OCI-LY7 (cell line): ENCODE data around the gene ZCCHC2. TPM values are rescaled to one million over a fixed set of nuclear protein-coding genes. Genes with fewer than 3 reads are reported as not detected.

Experiments
- BruUV-seq: library from RNA; stranded (reverse); fragments of 400-500 nt; replicated peaks from 2 replicates; lab custom pipeline; 2021; lab: Mats Ljungman, UMichigan
- CTCF ChIA-PET: fragments of 300-600 bp; sonication (Branson Sonifier 250); formaldehyde crosslinking; loops from one replicate; lab custom pipeline; 2022; ENCODE audit warnings: antibody characterized with exemption; ENCODE audit not compliant: unreplicated experiment; lab: Charles Lee
- POLR2A ChIA-PET: fragments of 300-600 bp; sonication (Branson Sonifier 250); formaldehyde crosslinking; loops from one replicate; lab custom pipeline; 2022; ENCODE audit warnings: antibody characterized with exemption; lab: Charles Lee
- DNase-seq: peaks from one replicate; pipeline ENCODE4 v3.0.0-alpha.2; 2015; ENCODE audit warnings: low spot score
- H2AFZ ChIP-seq: fragments of 200-600 bp; sonication (generic), shearing (Covaris generic); 2 replicates; pipeline ENCODE4 v1.6.1; 2014; ENCODE audit warnings: mild to moderate bottlenecking, antibody characterized with exemption, low read length, moderate library complexity
- H3K27ac ChIP-seq: fragments of 200-600 bp; sonication (generic); 2 replicates; pipeline ENCODE4 v1.5.1; 2014; ENCODE audit warnings: mixed run types, low read depth, mild to moderate bottlenecking, moderate library complexity, low read length, inconsistent platforms; ENCODE audit not compliant: poor library complexity, severe bottlenecking
- H3K36me3 ChIP-seq: fragments of 200-600 bp; sonication (generic); 2 replicates; pipeline ENCODE4 v1.6.1; 2014; ENCODE audit warnings: mild to moderate bottlenecking, antibody characterized with exemption, low read length, moderate library complexity, mixed read lengths; ENCODE audit not compliant: insufficient read depth
- H3K4me1 ChIP-seq: fragments of 200-600 bp; sonication (generic); 2 replicates; pipeline ENCODE4 v1.5.1; 2014; ENCODE audit warnings: mild to moderate bottlenecking, low read length; ENCODE audit not compliant: insufficient read depth, poor library complexity, severe bottlenecking
- H3K4me2 ChIP-seq: fragments of 200-600 bp; sonication (generic); 2 replicates; pipeline ENCODE4 v1.6.1; 2014; ENCODE audit warnings: mild to moderate bottlenecking, low read length
- H3K4me3 ChIP-seq: fragments of 200-600 bp; sonication (generic); 2 replicates; pipeline ENCODE4 v1.5.1; 2014; ENCODE audit warnings: mild to moderate bottlenecking, low read depth, low read length; ENCODE audit not compliant: poor library complexity, severe bottlenecking
- H3K79me2 ChIP-seq: fragments of 200-600 bp; sonication (generic); 2 replicates; pipeline ENCODE4 v1.6.1; 2016; ENCODE audit warnings: low read depth, mild to moderate bottlenecking, low read length, moderate library complexity, mixed read lengths; ENCODE audit not compliant: insufficient read depth
- H3K9me2 ChIP-seq: fragments of 200-600 bp; sonication (generic); 2 replicates; pipeline ENCODE4 v1.6.1; 2016; ENCODE audit warnings: mild to moderate bottlenecking, low read length, mixed read lengths; ENCODE audit not compliant: insufficient read depth
- H3K9me3 ChIP-seq: fragments of 200-600 bp; sonication (generic); 2 replicates; pipeline ENCODE4 v1.6.1; 2014; ENCODE audit warnings: mild to moderate bottlenecking, mixed run types, low read length, mixed read lengths
- H4K20me1 ChIP-seq: fragments of 200-600 bp; sonication (generic); 2 replicates; pipeline ENCODE4 v1.6.1; 2014; ENCODE audit warnings: mild to moderate bottlenecking, antibody characterized with exemption, low read length, moderate library complexity, mixed read lengths; ENCODE audit not compliant: insufficient read depth
- EZH2phosphoT487 ChIP-seq: fragments of 200-600 bp; sonication (generic); IDR thresholded peaks from 2 replicates; pipeline ENCODE4 v1.6.1; 2018; ENCODE audit warnings: low read depth, borderline replicate concordance, mild to moderate bottlenecking, mixed run types, antibody characterized with exemption, low read length, moderate library complexity, mixed read lengths
- intact Hi-C: fragments of 100-400 bp; cut with micrococcal nuclease; formaldehyde crosslinking; loops from one replicate; pipeline ENCODE4 v1.10.0; 2022; ENCODE audit not compliant: unreplicated experiment
- total RNA-seq, 2 experiments: library from RNA; depleted of rRNA in 1 of 2; stranded (reverse); fragments of >200 nt in 1 of 2; shearing (Covaris generic) in 1 of 2; gene quantifications; 2 replicates each; pipeline ENCODE4 v1.2.3, GENCODE V29; 2014 to 2022
- TF ChIP-seq, protein P1 (sequence below): fragments of 200-600 bp; sonication (generic); conservative IDR thresholded peaks from 2 replicates; pipeline ENCODE4 v1.5.1; 2014; ENCODE audit warnings: mild to moderate bottlenecking, antibody characterized with exemption, low read length, moderate library complexity, mixed read lengths

The ZCCHC2 gene
- total RNA-seq, 2 experiments from 2014 or later: 16.9 to 17.5 TPM

- POLR2A ChIA-PET: no interaction called here
Observed at GRCh38 chr18:62596145-62597005, 73.5 kb downstream of the ZCCHC2 start.

GRCh38 chr18:62601871-62602270 is 79.0 kb downstream of the ZCCHC2 start:
- TF ChIP-seq, protein P1, sequence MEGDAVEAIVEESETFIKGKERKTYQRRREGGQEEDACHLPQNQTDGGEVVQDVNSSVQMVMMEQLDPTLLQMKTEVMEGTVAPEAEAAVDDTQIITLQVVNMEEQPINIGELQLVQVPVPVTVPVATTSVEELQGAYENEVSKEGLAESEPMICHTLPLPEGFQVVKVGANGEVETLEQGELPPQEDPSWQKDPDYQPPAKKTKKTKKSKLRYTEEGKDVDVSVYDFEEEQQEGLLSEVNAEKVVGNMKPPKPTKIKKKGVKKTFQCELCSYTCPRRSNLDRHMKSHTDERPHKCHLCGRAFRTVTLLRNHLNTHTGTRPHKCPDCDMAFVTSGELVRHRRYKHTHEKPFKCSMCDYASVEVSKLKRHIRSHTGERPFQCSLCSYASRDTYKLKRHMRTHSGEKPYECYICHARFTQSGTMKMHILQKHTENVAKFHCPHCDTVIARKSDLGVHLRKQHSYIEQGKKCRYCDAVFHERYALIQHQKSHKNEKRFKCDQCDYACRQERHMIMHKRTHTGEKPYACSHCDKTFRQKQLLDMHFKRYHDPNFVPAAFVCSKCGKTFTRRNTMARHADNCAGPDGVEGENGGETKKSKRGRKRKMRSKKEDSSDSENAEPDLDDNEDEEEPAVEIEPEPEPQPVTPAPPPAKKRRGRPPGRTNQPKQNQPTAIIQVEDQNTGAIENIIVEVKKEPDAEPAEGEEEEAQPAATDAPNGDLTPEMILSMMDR: no peak
- no peak for TF ChIP-seq EZH2phosphoT487
- Histone ChIP-seq H3K9me3 (no peaks in the 10 kb centered on the region), H3K4me3 (no peak overlapping the region), H3K36me3 (no peaks in the 10 kb centered on the region), H3K79me2 (no peaks in the 10 kb centered on the region), H3K27ac (no peak overlapping the region), H3K4me2 (no peak overlapping the region), H3K9me2 (no peaks in the 10 kb centered on the region), H4K20me1 (no peaks in the 10 kb centered on the region), H2AFZ (no peak overlapping the region), H3K4me1 (no peaks in the 10 kb centered on the region)
- BruUV-seq: no TSS peak
- ChIA-PET POLR2A (no interaction called here), CTCF (no interaction called here)
- DNase-seq: no peak
- intact Hi-C loops: no loop called here

More at GRCh38 chr18:62596145-62597005, 73.5 kb downstream of the ZCCHC2 start:
- H3K4me2 ChIP-seq: no peak overlapping the region
- H3K36me3 ChIP-seq: no peaks in the 10 kb centered on the region
- intact Hi-C loops: no loop called here
- H2AFZ ChIP-seq: no peak overlapping the region
- H3K4me3 ChIP-seq: no peak overlapping the region
- H3K79me2 ChIP-seq: no peaks in the 10 kb centered on the region
- H4K20me1 ChIP-seq: no peaks in the 10 kb centered on the region
- H3K9me2 ChIP-seq: no peaks in the 10 kb centered on the region
- BruUV-seq: no TSS peak
- DNase-seq: no peak
- no peak for TF ChIP-seq EZH2phosphoT487
- TF ChIP-seq, protein P1: no peak
- no peak overlapping the region for H3K27ac ChIP-seq
- CTCF ChIA-PET: no interaction called here
- no peaks in the 10 kb centered on the region for H3K9me3 ChIP-seq
- H3K4me1 ChIP-seq: no peaks in the 10 kb centered on the region

DNA sequence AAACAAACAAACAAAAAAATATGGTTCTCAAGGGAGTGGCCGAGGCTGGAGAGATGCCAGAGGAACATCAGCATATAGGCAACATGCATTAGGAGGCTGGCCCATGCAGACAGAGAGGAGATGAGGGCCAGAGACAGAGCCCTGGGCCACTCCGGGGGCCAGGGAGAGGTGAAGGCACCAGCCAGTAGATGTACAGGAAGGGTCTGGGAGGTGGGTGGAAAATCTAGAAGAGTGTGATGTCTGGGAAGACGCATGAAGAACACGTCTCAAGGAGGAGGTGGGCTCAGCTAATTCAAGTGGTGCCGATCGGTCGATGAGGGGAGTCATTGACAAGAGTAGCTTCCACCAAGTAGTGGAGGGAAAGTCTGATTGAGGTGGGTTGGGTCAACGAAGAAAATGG is 79.9 kb downstream of the ZCCHC2 start:
- DNase-seq: no peak
- intact Hi-C loops: no loop called here
- Histone ChIP-seq H3K4me2 (no peak overlapping the region), H3K9me3 (no peaks in the 10 kb centered on the region), H4K20me1 (no peaks in the 10 kb centered on the region), H3K4me1 (no peaks in the 10 kb centered on the region), H3K36me3 (no peaks in the 10 kb centered on the region), H2AFZ (no peak overlapping the region), H3K4me3 (no peak overlapping the region), H3K9me2 (no peaks in the 10 kb centered on the region), H3K27ac (no peak overlapping the region), H3K79me2 (no peaks in the 10 kb centered on the region)
- CTCF ChIA-PET: no interaction called here
- TF ChIP-seq EZH2phosphoT487: no peak
- TF ChIP-seq, protein P1: no peak
- BruUV-seq: no TSS peak
- POLR2A ChIA-PET: no interaction called here
